GM18951 (cell line): ENCODE results near the gene FAT1.
"Not testable (repeated sequence)": the region's sequence is repeated elsewhere in the genome, so short reads cannot be mapped to it uniquely, and the experiment has no call there.

Experiments
- POLR2A ChIP-seq: IDR thresholded peaks from 4 replicates; pipeline ENCODE4 v1.6.1; 2011; ENCODE audit warnings: mild to moderate bottlenecking; ENCODE audit not compliant: insufficient read length, insufficient read depth; ENCODE audit errors: extremely low read depth
- in situ Hi-C: fragments of 300-500 bp; cut with MboI; formaldehyde crosslinking; loops from one replicate; pipeline ENCODE4 v1.12.0; 2022; ENCODE audit warnings: low sequenced_read_pairs, mixed read lengths, inconsistent platforms; ENCODE audit not compliant: unreplicated experiment

Gene FAT1

GRCh38 chr4:186723292-186724057, at the start of gene FAT1:
Gene FAT1 (minus strand): TSS chr4:186723856. CDS start chr4:186709827, 14,029 bp downstream.
- in situ Hi-C loops, result no loop called here
- TF ChIP-seq POLR2A, result no peak

- in situ Hi-C loops, result no loop called here
Measured at GRCh38 chr4:186772936-186773487, 49.4 kb upstream of the FAT1 start.

GRCh38 chr4:186771624-186772023, 48.0 kb upstream of the FAT1 start:
- TF ChIP-seq POLR2A, result no peak
- in situ Hi-C loops, result no loop called here

More at GRCh38 chr4:186772936-186773487, 49.4 kb upstream of the FAT1 start:
- no peak for TF ChIP-seq POLR2A

GRCh38 chr4:186770481-186771175, 47.0 kb upstream of the FAT1 start:
- in situ Hi-C loops, result no loop called here

GRCh38 chr4:186767794-186768193, 44.1 kb upstream of the FAT1 start:
- in situ Hi-C loops, result no loop called here

More at GRCh38 chr4:186770481-186771175, 47.0 kb upstream of the FAT1 start:
- no peak for TF ChIP-seq POLR2A

GRCh38 chr4:186765673-186766546, 42.3 kb upstream of the FAT1 start:
- in situ Hi-C loops, result no loop called here
- no peak for TF ChIP-seq POLR2A

More at GRCh38 chr4:186767794-186768193, 44.1 kb upstream of the FAT1 start:
- no peak for TF ChIP-seq POLR2A

- TF ChIP-seq POLR2A, result no peak
- in situ Hi-C loops, result no loop called here
Measured at GRCh38 chr4:186765138-186765537, 41.5 kb upstream of the FAT1 start.

- in situ Hi-C loops, result no loop called here
Measured at GRCh38 chr4:186764457-186764856, 40.8 kb upstream of the FAT1 start.

GRCh38 chr4:186762865-186763264, 39.2 kb upstream of the FAT1 start:
- in situ Hi-C loops, result no loop called here
- no peak for TF ChIP-seq POLR2A

More at GRCh38 chr4:186764457-186764856, 40.8 kb upstream of the FAT1 start:
- TF ChIP-seq POLR2A, result no peak

- in situ Hi-C loops, result no loop called here
- TF ChIP-seq POLR2A, result no peak
Measured at GRCh38 chr4:186762361-186762760, 38.7 kb upstream of the FAT1 start.

GRCh38 chr4:186761956-186762355, 38.3 kb upstream of the FAT1 start:
- in situ Hi-C loops, result not testable (repeated sequence)

- no peak for TF ChIP-seq POLR2A
- in situ Hi-C loops, result no loop called here
Measured at GRCh38 chr4:186761393-186761792, 37.7 kb upstream of the FAT1 start.

GRCh38 chr4:186760576-186760975, 36.9 kb upstream of the FAT1 start:
- in situ Hi-C loops, result no loop called here
- TF ChIP-seq POLR2A, result no peak
